Measurements from ENCODE around the gene CBFA2T2.

CBFA2T2 gene

GRCh38 chr20:33669873-33670640 lies 180.2 kb downstream of the CBFA2T2 start:
- DNase-seq: no peak

DNA sequence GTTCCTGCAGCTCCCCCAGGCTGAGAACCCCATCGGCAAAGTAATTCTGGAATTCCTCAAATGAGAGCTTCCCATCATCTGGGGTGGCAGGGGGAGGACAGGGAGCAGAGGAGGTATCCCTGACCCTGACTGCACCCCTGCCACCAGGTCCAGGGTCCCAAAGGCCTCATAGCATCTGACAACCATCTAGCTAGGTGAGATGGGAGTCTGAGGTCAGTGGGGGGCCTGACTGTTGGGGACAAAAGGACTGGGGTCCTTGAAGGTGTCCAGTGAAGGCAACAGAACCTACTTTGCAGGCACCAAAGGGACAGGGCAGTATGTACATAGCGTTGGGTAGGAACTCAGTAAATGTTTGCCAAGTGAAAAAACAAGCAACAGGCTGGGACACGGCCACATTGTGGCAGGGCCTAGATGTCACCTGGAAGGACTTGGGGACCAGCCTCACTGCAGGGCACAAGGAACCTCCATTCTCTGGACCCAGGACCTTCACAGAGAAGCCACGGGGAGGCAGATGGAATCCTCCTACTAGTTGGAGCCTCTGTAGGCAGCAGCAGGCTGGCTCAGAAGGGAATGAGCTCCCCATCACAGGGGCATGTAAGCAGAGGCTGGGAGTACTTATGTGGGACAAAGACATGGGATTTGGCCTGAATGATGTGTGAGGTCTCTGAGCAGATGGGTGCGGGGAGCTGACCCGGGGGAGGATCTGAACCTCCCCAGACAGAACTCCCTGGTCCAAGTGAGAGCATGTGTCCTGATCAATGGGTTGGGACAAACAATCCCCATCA lies 181.0 kb downstream of the CBFA2T2 start:
- no peak for DNase-seq

- DNase-seq: peak; percentile 24
Measured at GRCh38 chr20:33671573-33672288, 181.8 kb downstream of the CBFA2T2 start.

DNA sequence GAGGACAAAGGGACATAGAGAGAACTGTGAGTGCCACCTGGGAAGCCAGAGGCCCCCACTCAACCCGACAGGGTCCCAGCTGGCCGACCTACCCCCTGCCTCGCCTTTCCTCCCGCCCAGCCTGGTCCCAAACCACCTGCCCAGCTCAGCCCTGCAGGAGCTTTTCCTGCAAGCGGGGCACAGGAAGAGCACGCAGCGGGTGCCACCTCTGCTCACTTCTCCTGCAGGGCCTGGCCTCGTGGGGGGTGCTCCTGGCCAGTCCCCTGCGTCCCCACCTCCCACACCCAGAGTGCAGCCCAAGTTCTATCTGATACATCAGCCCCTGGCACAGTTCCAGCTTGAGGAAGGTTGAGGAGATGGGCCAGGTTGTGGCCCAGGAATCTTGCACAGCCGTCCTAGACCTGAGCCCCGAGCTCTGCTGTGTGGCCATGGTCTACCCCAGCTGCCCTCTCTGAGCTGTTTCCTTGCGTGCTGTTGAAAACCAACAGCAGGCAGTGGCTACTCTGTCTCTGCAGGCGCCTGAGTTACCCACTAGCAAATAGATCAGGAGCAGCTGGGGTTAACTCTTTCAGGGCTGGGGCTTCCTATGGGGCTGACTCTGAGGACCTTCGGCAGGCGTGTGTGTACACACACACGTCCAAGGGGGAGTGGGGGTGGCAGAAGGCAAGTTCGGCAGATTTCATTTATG lies 182.7 kb downstream of the CBFA2T2 start:
- DNase-seq: no peak

- no peak for DNase-seq
Measured at GRCh38 chr20:33673114-33673409, 183.2 kb downstream of the CBFA2T2 start.

- no peak for DNase-seq
Measured at GRCh38 chr20:33673410-33674293, 183.8 kb downstream of the CBFA2T2 start.

DNA sequence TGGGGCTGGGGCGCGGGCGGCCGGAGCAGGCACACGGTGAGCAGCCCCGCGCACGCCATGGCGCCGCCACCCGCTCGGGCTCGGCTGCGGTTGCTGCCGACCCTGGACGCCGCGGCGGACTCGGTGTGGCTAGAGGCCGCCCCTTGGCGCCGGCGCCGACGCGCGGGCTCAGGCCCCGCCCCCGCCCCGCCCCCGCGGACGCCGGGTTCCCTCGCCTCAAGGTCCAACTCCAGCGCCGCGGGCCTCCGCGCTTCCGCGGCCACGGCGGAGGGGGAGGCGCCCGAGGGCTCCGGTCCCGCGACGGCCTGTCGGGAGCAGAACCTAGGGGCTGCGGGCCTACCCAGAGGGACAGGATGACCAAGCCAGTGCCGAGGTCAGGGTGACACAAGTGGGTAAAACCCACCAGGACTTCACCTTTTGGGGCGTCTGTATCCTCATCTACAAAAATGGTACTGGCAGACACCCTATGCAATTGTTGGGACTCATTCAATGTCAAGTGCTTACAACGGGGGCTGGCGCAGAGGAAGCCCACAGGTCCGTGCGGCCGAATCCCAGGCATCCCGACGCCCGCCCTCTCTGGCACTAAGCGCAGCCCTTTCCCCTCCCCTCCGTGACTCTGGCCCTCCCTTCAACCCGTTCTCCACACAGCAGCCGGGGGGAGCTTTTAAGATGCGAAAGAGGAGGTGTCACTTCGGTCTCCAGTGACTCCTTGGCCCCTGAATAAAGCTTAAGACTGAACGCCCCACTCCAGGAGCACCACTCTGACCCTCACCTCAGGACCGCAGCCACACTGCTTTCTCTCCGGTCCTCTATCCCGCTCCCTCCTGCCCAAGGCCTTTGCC lies 184.6 kb downstream of the CBFA2T2 start, which contains the start of gene NECAB3:
Gene NECAB3 (minus strand): TSS at position 135 of the 842 bp plus-strand sequence. CDS start 76 bp downstream, at position 59.
- peak; percentile 87 for DNase-seq

DNA sequence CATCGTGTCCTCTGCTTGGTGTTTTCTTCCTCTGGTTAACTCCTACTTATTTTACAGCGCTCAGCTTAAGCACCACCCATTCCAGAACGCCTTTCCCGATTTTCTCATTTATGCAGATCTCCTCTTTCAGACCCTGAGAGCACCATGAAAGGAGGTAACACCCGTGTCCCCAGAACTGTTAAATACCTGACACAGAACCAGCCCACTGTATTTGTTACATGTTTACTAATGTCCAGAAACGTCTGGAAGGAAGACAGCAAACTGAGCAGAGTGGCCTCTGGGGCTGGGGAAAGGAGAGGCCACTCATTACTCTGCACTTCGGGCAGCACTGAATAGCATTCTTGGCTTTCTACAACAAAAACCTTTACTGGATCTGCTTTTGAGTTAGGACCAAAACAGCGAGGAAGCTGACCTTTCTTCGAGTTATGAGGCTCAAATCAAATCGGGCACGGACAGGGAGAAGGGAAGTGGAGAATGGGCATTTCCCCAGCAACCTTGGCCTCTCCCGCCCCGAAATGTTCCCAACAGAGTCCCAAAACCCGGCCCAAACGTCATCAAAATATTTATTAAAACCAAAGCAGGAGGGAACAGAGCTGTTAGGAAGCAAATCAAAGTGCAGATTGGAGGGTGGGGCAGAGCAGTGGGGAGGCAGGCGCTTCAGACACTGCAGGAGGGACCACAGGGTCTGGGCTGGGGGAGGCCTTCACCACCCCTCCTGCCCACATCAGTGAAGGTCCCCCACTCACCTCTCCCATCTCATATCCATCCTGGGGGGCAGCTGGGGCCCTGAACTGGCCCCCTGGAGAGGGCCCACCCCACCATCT lies 185.5 kb downstream of the CBFA2T2 start:
- no peak for DNase-seq

- DNase-seq: no peak
Measured at GRCh38 chr20:33676121-33676520, 186.2 kb downstream of the CBFA2T2 start.

GRCh38 chr20:33676652-33677645 lies 187.1 kb downstream of the CBFA2T2 start:
- DNase-seq: no peak

DNA sequence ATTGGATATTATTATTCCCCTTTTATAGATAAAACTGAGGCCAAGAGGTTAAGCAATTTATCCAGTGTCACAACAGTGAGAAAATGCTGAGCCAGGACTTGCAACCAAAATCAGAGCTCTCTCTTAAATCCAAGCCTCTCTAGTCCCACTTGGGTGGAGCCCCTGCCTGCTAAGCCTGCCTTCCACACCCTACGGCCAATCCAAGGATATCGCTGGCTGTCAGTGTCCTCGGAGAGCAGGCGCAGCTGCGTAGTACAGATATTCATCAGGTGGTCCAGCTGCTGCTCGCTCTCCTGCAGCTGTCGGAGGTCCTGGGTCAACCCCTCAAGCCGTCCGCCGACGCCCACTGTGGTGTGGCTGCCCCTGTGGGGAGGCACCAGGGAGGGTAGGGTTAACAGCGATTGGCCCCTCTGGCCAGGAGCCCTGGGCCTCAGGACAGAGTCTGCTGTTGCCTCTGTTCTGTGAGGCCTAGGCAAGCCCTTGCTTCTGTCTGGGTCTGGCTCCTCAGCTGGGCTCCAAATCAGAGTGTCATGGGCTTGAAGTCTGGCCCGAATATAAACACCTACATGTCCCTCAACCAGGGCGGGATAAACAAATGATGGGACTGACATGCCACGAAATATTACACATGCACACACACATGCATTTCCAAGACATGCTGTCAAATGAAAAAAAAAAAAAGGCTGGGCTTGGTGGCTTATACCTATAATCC lies 188.3 kb downstream of the CBFA2T2 start:
- DNase-seq: no peak

DNA sequence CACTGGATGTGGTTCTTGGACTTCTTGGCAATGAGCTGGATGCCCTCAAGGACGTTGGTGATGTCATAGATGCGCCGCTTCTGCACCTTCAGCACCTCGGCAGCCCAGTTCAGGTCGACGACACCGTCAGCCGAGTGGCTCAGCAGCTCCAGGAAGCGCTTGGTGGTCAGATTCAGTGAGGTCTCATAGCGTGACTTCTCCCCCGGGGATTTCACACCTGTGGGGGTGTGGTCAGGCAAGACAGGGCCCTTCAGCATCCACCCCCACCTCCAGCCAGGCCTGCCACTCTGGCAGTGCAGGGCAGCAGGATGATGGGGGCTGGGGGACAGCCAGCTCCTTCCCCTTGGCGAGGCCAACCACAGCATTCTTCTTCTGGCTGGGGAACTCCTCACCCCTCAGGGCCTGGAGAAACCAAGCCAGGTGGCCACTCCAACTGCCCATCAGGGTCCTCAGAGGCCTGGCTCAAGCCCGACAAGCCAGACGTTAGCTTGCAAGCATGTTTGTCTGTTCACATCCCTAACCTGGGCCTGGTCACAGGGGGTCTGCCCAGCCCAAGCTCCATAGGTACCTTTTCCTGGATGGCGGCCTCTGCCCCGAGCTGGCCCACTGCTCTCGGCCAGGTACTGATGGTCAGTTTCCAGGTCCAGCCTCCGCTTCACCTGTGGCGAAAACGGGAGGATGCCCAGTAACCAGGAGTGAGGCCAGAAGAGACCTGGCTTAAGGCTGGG lies 190.0 kb downstream of the CBFA2T2 start:
- DNase-seq: no peak

GRCh38 chr20:33680686-33681085 lies 190.8 kb downstream of the CBFA2T2 start:
- no peak for DNase-seq

GRCh38 chr20:33681288-33681687 lies 191.4 kb downstream of the CBFA2T2 start:
- DNase-seq: no peak

GRCh38 chr20:33681728-33682353 lies 191.9 kb downstream of the CBFA2T2 start:
- no peak for DNase-seq

DNA sequence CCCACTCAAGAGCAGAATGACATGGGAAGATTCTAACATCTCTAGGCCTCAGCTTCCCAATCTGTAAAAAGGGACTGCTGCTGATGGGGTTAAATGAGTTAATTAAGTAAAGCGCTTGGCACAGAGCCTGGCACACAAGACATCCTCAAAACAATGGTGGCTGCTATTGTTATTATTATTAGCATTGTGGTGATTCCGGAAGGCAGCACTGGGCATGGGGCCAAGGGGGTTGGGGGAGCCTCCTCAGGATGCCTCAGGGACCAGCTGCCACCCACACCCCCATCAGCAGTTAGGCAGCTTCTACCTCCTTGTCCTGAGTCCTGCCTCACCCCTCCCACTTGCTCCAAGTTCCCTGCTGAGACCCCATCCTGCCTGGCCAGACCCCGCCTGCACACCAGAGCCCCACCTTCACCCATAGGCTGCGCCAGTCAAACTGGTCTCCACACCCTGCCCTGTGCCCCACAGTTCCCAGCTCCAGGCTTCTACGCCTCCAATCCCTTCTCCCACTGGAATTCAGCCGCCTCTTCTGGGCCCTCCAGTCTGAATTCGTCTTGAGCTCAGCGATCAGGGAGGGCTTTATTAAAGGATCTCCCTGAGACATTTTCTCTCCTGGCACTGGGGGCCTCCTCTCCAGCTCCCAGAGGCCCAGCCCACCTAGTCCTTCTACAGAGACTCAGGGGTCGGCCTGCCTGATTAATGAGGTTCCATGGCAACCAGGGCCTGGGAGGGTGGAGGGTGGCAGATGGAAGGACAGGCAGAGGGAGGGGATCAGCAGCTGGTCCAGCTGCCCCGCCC lies 194.8 kb downstream of the CBFA2T2 start:
- no peak for DNase-seq

All from left hindlimb (tissue), 1 donor.